ENCODE results near the gene EVX2.
A peak's percentile ranks its signal among the peaks of the same experiment; 100 is the strongest.

The EVX2 gene

GRCh38 chr2:176124947-176125771 is 41.4 kb upstream of the EVX2 start:
- peak overlapping the region; percentile 22; the same call in 1 of the 2 replicates for H3K27ac ChIP-seq (ENCODE audit: extremely low read depth, low read depth, low read length)

GRCh38 chr2:176124110-176124946 is 40.6 kb upstream of the EVX2 start:
- H3K36me3 ChIP-seq (ENCODE audit: control insufficient read depth in 2 of 2, insufficient read depth in 1 of 2, low read length in 2 of 2): peaks cover 5 to 58% of the 10 kb centered on the region in 2 experiments; a peak in 2 of 3 replicates
- no peak overlapping the region for H3K4me3 ChIP-seq (ENCODE audit: low read depth, low read length)
- H3K9me3 ChIP-seq (ENCODE audit: control insufficient read depth, insufficient read depth, low read depth, low read length): no peaks in the 10 kb centered on the region
- TF ChIP-seq HOXC10 (CRISPR knock-in tag; IDR thresholded peaks at IDR 0.05) (no peak), ZFHX2 (tag by site-specific recombination; conservative IDR thresholded peaks at IDR 0.05) (0 out of 2 replicates have a peak, but pooled peaks have one; percentile 36), ZBTB20 (tag by site-specific recombination; IDR thresholded peaks at IDR 0.05) (no peak), ZBTB48 (tag by site-specific recombination; IDR thresholded peaks at IDR 0.05) (peak; percentile 37; the same call in 1 of the 2 replicates), ZBTB8A (tag by site-specific recombination; IDR thresholded peaks at IDR 0.05) (0 out of 2 replicates have a peak, but pooled peaks have one; percentile 7)
- no peaks in the 10 kb centered on the region; the same call in 1 of the 2 replicates for H3K4me1 ChIP-seq (ENCODE audit: control insufficient read depth, insufficient read depth, low read length)
- ChIA-PET POLR2A (no interaction called here), CTCF (no interaction called here)
- H3K27ac ChIP-seq (ENCODE audit: extremely low read depth, low read depth, low read length): no peak overlapping the region

More at GRCh38 chr2:176124947-176125771, 41.4 kb upstream of the EVX2 start:
- Histone ChIP-seq H3K4me1 (ENCODE audit: control insufficient read depth, insufficient read depth, low read length) (no peaks in the 10 kb centered on the region; the same call in 1 of the 2 replicates), H3K4me3 (ENCODE audit: low read depth, low read length) (no peak overlapping the region), H3K36me3 (ENCODE audit: control insufficient read depth in 2 of 2, insufficient read depth in 1 of 2, low read length in 2 of 2) (peaks cover 0 to 49% of the 10 kb centered on the region in 2 experiments; a peak in 1 of 3 replicates), H3K9me3 (ENCODE audit: control insufficient read depth, insufficient read depth, low read depth, low read length) (no peaks in the 10 kb centered on the region)
- TF ChIP-seq PRDM10 (tag by site-specific recombination; IDR thresholded peaks at IDR 0.05): peak; percentile 77
- TF ChIP-seq ZNF19 (tag by site-specific recombination; IDR thresholded peaks at IDR 0.05; ENCODE audit: low read depth): no peak
- 0 out of 2 replicates have a peak, but pooled peaks have one; percentile 1 for TF ChIP-seq ZBTB8A (tag by site-specific recombination; IDR thresholded peaks at IDR 0.05)
- TF ChIP-seq GLIS1 (tag by site-specific recombination; IDR thresholded peaks at IDR 0.05): peak; percentile 69
- no peak for TF ChIP-seq ZNF530 (tag by site-specific recombination; IDR thresholded peaks at IDR 0.05; ENCODE audit: low read depth)
- POLR2A ChIA-PET: interaction anchor here (0.5 to 2.1 kb wide), 4 partner anchors 17 to 844 kb away, joined by 3 to 11 read pairs (median 4); no protein-coding TSS in a partner anchor
- CTCF ChIA-PET: interaction anchor here (0.6 to 3.5 kb wide), 5 partner anchors 15 to 1210 kb away, joined by 3 to 51 read pairs (median 19); no protein-coding TSS in a partner anchor

- ChIA-PET POLR2A (no interaction called here), CTCF (interaction anchor here (1.4 kb wide), 1 partner anchor 13 kb away, joined by 7 read pairs; no protein-coding TSS in a partner anchor)
Measured at GRCh38 chr2:176123411-176124109, 39.8 kb upstream of the EVX2 start.

More at GRCh38 chr2:176123411-176124109, 39.8 kb upstream of the EVX2 start:
- peak; percentile 63 for TF ChIP-seq FEZF1 (tag by site-specific recombination; IDR thresholded peaks at IDR 0.05)
- no peak for TF ChIP-seq PRDM1 (tag by site-specific recombination; IDR thresholded peaks at IDR 0.05)
- TF ChIP-seq, protein P1, sequence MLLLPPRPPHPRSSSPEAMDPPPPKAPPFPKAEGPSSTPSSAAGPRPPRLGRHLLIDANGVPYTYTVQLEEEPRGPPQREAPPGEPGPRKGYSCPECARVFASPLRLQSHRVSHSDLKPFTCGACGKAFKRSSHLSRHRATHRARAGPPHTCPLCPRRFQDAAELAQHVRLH (tag by site-specific recombination; IDR thresholded peaks at IDR 0.05): peak; percentile 86
- TF ChIP-seq, protein P2, sequence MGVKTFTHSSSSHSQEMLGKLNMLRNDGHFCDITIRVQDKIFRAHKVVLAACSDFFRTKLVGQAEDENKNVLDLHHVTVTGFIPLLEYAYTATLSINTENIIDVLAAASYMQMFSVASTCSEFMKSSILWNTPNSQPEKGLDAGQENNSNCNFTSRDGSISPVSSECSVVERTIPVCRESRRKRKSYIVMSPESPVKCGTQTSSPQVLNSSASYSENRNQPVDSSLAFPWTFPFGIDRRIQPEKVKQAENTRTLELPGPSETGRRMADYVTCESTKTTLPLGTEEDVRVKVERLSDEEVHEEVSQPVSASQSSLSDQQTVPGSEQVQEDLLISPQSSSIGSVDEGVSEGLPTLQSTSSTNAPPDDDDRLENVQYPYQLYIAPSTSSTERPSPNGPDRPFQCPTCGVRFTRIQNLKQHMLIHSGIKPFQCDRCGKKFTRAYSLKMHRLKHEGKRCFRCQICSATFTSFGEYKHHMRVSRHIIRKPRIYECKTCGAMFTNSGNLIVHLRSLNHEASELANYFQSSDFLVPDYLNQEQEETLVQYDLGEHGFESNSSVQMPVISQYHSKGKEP (tag by site-specific recombination; IDR thresholded peaks at IDR 0.05): peak; percentile 61; the same call in 1 of the 2 replicates
- TF ChIP-seq ZNF426 (tag by site-specific recombination; IDR thresholded peaks at IDR 0.05): no peak
- TF ChIP-seq ZNF202 (tag by site-specific recombination; IDR thresholded peaks at IDR 0.05; ENCODE audit: borderline replicate concordance): peak; percentile 57; the same call in 1 of the 2 replicates
- TF ChIP-seq ZNF341 (tag by site-specific recombination; IDR thresholded peaks at IDR 0.05; ENCODE audit: low read depth): no peak
- TF ChIP-seq ZNF37A (tag by site-specific recombination; IDR thresholded peaks at IDR 0.05): no peak
- TF ChIP-seq ZNF335 (tag by site-specific recombination; conservative IDR thresholded peaks at IDR 0.05): no peak
- TF ChIP-seq ZFHX2 (tag by site-specific recombination; conservative IDR thresholded peaks at IDR 0.05): 0 out of 2 replicates have a peak, but pooled peaks have one; percentile 26
- no peaks in the 10 kb centered on the region for H3K9me3 ChIP-seq (ENCODE audit: control insufficient read depth, insufficient read depth, low read depth, low read length)
- no peak overlapping the region for H3K27ac ChIP-seq (ENCODE audit: extremely low read depth, low read depth, low read length)
- no peaks in the 10 kb centered on the region; the same call in 1 of the 2 replicates for H3K4me1 ChIP-seq (ENCODE audit: control insufficient read depth, insufficient read depth, low read length)
- peaks cover 5 to 65% of the 10 kb centered on the region in 2 experiments; a peak in 2 of 3 replicates for H3K36me3 ChIP-seq (ENCODE audit: control insufficient read depth in 2 of 2, insufficient read depth in 1 of 2, low read length in 2 of 2)
- no peak overlapping the region for H3K4me3 ChIP-seq (ENCODE audit: low read depth, low read length)
